Measurements from ENCODE around the gene ALAD.
"Not testable (repeated sequence)": the region's sequence is repeated elsewhere in the genome, so short reads cannot be mapped to it uniquely, and the experiment has no call there.

ALAD gene

GRCh38 chr9:113398796-113399195 is 2.3 kb downstream of the ALAD start:
- DNase-seq (ENCODE audit: low read depth in 2 of 2), result no peak

GRCh38 chr9:113397203-113397631 is 3.9 kb downstream of the ALAD start:
- no peak for DNase-seq (ENCODE audit: low read depth in 2 of 2)

DNA sequence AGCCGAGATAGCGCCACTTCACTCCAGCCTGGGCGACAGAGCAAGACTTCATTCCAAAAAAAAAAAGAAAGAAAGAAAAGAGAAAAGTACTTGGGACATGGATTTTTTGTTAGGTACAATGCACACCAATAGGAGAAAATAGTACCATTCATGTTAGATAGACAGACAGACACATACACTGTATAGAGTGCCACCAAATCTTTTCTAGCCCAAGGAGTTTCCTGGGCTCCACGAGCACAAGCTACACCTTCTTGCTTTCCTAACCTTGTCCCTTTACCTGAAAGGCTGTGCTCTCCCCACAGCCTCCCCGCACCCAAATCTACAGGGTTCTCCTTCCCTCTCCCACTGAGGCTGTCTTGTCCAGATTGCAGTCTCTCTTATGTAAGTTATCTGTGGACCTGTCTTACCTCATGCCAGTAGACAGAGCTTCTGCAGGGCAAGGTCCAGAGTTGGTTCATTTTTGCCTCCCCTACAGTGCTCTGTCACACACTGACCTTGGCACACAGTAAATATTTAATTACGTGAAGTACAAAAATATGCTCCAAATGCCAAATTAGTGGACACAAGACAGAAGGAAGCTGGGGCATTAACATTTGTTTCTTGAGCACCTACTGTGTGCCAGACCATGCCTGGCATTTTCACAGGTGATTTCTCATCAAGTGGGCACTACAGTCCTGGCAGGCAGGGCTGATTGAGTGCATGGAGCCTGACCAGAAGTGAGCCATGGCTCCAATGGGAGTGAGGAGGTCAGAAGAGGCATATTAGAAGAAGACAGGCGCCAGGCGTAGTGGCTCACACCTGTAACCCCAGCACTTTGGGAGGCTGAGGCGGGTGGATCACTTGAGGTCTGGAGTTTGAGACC is 5.9 kb downstream of the ALAD start:
- DNase-seq (ENCODE audit: low read depth in 2 of 2), result no peak

DNA sequence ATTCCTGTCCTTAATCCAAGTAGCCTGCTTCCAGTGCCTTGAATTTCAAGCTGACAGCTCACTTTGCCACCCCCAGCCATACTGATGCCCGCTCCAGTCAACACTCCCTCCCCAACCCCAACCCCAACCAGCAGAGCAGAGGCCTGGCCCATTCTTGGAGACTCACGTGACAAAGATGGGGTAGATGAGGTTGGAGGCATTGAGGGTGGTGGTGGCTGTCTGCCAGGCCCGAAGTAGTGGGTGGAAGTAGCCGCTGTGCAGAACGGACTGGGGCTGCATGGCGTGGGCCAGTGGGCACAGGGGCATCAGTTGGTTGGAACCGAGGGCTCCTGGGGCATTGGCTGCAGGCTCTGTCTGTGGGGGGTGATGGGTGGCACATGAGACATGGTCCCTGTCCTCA is 7.8 kb downstream of the ALAD start:
- no peak for DNase-seq (ENCODE audit: low read depth in 2 of 2)

DNA sequence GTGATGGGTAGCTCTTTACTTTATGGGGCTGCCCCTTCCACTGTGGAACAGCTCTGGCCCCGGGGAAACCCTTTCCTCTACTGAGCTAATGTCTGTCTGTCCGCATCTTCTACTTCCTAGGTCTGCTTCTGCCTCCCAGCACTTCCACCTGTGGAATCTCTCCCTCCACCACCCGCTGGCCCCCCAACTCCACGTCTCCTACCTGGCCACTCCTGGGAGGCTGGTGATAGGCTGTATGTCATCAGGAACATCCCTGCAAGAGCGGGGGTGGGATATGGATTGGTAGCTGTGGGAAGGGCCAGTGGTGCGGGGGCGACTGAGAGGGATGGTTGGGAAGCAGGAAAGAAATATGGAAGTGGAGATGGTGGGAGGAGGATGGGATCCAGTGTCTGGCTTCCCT is 9.2 kb downstream of the ALAD start:
- no peak for DNase-seq (ENCODE audit: low read depth in 2 of 2)

- DNase-seq (ENCODE audit: low read depth in 2 of 2), result no peak
These were observed 10.7 kb downstream of the ALAD start for GRCh38 chr9:113390192-113390960.

DNA sequence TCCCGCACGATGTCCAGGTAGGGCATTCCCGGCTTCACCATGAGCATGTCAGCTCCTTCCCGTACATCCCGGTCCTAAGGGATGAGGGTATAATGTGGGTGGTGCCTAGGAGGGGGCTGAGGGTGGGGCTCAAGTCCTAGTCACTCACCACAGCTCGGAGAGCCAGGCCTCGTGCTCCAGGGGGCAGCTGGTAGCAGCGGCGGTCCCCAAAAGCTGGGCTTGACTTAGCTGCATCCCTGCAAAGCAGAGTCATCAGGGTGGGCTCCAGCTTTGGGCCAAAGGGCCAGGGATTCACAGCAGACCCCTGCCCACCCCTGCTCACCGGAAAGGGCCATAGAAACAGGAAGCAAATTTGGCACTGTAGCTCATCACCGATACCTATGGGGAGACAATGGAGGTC is 11.6 kb downstream of the ALAD start:
- no peak for DNase-seq (ENCODE audit: low read depth in 2 of 2)

DNA sequence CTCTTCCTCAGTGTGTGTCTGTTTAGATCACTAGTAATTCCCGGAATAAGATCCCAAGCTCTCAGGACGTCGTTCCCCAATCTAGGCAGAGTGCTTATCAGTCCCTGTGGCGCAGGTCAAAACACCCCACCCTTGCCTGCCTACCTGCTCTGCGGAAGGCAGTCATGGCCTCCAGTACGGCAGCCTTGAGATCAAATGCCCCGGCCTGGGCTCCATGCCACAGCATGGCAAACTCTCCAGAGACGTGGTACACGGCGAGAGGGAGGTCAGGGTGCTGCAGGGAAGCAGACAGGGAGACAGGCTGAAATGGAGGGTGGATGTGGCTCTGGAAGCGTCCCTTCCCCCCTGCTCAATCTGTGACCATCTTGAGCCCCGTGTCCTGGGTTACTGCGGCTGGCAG is 12.3 kb downstream of the ALAD start:
- DNase-seq (ENCODE audit: low read depth in 2 of 2), result no peak

DNA sequence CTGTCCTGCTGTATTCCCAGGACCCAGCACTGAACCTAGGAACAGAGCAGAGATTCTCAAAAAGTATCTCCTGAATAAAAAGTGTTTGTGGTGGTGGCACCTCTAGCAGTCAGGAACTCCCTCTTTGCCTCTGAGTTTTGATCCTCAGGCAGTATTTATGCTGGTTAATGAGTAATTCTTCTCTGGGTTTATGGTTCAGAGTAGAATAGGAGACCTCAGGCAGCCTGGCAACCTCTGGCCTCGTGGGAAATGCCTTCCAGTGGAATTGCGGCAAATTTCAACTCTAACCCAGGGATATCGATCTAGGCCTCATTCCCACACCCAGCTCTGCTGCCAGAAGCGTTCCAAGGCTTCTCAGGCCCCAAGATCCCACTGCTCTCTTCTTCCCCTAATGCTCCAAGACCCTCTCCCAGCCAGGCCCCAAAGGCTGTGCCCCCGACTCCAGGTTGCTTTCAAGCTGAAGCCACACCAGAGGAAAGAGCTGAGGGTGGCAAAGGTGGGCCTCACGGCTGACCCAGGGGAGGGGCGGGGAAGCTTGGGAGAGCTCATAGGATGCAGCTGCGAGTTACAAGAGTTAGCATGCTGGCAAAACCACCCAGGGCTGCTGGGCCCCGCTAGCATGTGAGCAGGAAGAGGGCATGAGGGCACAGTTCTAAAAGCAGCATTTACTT is 13.4 kb downstream of the ALAD start:
- no peak for DNase-seq (ENCODE audit: low read depth in 2 of 2)

DNA sequence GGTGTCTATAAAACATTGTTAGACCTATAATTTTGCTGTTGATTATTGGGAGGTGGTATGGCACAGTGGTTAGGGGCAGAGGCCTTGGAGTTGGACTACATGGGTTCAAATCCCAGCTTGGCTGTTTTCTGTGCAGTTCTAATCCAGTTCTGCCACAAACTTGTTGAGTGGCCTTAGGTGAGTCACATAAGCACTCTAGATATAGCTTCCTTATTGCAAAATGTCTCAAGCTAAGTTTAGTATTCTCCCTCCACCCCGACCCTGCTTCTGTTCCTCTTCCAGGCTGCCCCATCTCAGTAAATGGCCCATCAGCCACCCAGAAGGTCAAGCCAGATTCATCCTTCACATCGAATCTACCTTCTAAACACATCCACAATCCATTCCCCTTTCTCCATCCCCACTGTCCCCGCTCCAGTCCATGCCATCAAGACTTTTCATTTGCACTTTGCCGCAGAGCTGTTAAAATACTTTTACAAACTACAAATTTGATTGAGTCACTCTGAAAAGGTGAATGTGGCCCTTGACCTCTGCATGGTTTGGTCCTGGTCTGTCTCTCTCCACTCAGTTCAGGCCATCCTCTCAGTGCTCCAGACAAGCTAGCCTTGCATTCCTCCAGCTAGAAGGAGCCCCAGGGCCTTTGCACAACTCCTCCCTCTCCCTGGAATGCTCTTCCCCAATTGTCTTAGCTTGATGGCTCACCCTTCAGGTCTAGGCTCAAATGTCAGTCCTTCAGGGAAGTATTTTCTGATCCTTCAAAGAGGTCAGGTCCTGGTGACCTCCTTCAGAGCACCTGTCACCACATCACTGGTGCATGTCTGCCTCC is 14.3 kb downstream of the ALAD start:
- DNase-seq (ENCODE audit: low read depth in 2 of 2), result no peak

GRCh38 chr9:113381909-113382411 is 19.1 kb downstream of the ALAD start:
- DNase-seq (ENCODE audit: low read depth in 2 of 2), result no peak

- DNase-seq (ENCODE audit: low read depth in 2 of 2), result not testable (repeated sequence)
These were observed 19.6 kb downstream of the ALAD start for GRCh38 chr9:113381441-113381840.

- no peak for DNase-seq (ENCODE audit: low read depth in 2 of 2)
These were observed 20.2 kb downstream of the ALAD start for GRCh38 chr9:113380869-113381378.

DNA sequence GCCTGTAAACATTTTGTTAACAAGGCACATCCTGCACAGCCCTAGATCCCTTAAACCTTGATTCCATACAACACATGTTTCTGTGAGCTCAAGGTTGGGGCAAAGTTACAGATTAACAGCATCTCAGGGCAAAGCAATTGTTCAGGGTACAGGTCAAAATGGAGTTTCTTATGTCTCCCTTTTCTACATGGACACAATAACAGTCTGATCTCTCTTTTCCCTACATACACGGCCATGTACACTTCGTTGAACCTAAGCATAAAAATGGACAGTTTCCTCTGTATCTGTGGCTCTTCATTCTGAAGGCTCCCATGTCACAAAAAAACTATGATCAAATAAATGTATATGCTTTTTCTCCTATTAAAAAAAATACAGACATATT is 21.3 kb downstream of the ALAD start:
- DNase-seq (ENCODE audit: low read depth in 2 of 2), result not testable (repeated sequence)

DNA sequence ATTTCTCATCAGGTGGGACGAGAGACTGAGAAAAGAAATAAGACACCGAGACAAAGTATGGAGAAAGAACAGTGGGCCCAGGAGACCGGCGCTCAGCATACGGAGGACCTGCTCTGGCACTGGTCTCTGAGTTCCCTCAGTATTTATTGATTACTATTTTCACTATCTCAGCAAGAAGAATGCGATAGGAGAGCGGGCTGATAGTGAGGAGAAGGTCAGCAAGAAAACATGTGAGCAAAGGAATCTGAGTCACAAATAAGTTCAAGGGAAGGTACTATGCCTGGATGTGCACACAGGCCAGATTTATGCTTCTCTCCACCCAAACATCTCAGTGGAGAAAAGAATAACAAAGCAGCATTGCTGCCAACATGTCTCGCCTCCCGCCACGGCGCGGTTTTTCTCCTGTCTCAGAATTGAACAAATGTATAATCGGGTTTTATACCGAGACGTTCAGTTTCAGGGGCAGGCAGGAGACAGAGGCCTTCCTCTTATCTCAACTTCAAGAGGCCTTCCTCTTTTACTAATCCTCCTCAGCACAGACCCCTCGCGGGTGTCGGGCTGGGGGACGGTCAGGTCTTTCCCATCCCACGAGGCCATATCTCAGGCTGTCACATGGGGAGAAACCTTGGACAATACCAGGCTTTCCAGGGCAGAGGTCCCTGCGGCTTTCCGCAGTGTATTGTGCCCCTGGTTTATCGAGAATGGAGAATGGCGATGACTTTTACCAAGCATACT is 21.8 kb downstream of the ALAD start:
- not testable (repeated sequence) for DNase-seq (ENCODE audit: low read depth in 2 of 2)

DNA sequence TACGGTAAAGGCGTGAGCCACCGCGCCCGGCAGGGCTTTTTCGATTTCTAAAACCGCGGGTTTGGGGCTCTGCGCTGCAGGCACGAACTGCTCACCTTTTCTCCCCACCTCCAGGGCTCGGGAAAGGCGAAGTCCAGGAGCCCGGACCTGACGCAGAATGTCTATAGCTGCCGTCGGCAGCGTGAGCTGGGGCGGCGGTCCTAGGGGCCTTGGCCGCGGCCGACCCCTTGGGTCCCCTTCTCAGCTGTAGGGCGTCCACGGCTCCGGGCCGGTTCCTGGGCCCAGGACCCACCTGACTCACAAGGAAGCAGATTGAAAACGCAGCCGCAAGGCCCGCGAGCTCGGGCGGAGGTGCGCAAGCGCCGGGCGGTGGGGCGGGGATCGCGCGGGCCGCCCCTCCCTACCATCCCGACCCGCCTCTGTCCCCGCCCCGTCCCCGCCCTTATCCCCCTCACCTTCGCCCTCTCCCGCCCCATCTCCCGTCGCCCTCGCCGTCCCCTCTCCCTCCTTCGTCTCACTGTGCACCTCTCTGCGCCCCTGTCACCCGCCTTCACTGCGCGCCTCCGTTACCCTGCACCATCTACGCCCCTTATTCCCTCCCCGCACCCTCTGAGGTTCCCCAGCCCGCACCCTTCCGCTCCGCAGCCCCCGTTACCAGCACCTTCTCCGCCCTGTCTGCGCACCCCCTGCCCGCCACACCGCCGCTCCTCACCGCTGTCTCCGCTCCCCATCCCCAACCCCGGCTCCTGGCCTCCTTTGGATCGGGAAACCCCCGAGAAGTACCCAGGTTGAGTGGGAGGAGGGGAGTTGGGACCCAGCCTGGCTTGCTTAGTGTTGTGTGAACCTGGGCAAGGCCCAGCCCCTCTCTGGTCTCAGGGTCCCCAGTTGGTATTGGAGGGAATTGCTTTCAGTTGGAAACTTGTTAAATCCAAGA is 24.2 kb downstream of the ALAD start, which contains the start of gene HDHD3:
Gene HDHD3, minus strand, starts transcription at position 353 of the 934 bp plus-strand sequence. CDS start 2,632 bp downstream, outside the sequence.
- peak; percentile 38 to 62 for DNase-seq (ENCODE audit: low read depth in 2 of 2)

- no peak for DNase-seq (ENCODE audit: low read depth in 2 of 2)
These were observed 25.7 kb downstream of the ALAD start for GRCh38 chr9:113375057-113376023.

All from stimulated activated CD4-positive, alpha-beta T cell treated with anti-CD3 and anti-CD28 coated beads, Interleukin-1b, Interleukin-23, amount 100 ng/mL, for 1 hour (primary cell).